Heart left ventricle (tissue), 16 donors: ENCODE measurements around the gene PRKAA1. TPM values are rescaled to one million over a fixed set of nuclear protein-coding genes. Genes with fewer than 3 reads are reported as not detected.
A peak's percentile ranks its signal among the peaks of the same experiment; 100 is the strongest.

ENCODE experiments used
- ATAC-seq, 4 donors: fragments of 200-7000 bp; cut with Tn5 transposase; one replicate each; pipeline ENCODE4 v1.9.1; 2020 to 2022; ENCODE audit warnings: moderate library complexity in 4 of 4, mild to moderate bottlenecking in 3 of 4, moderate number of reproducible peaks in 1 of 4
- DNase-seq, 5 donors: peaks; one replicate each; pipeline ENCODE4 v3.0.0-alpha.2; 2020
- H3K27ac ChIP-seq, 12 donors: fragments of 200-600 bp; sonication (generic) in 4 of 12; one replicate each; pipeline versions ENCODE4 v1.5.0 to v1.8.0; 2016 to 2022; ENCODE audit warnings: mild to moderate bottlenecking in 2 of 12
- H3K27me3 ChIP-seq, 9 donors: fragments of 200-600 bp; sonication (generic) in 2 of 9; one replicate each; pipeline versions ENCODE4 v1.5.1 to v1.8.0; 2016 to 2022; ENCODE audit warnings: mild to moderate bottlenecking in 3 of 9
- H3K36me3 ChIP-seq, 9 donors: fragments of 200-600 bp; sonication (generic) in 2 of 9; one replicate each; pipeline versions ENCODE4 v1.5.0 to v1.8.0; 2018 to 2022; ENCODE audit warnings: mild to moderate bottlenecking in 2 of 9
- H3K4me1 ChIP-seq, 12 donors: fragments of 200-600 bp; sonication (generic) in 4 of 12; one replicate each; pipeline versions ENCODE4 v1.5.0 to v1.8.0; 2016 to 2022; ENCODE audit warnings: mild to moderate bottlenecking in 3 of 12
- H3K4me3 ChIP-seq, 12 donors: fragments of 200-600 bp; sonication (generic) in 4 of 12; one replicate each; pipeline versions ENCODE4 v1.5.0 to v1.8.0; 2017 to 2022; ENCODE audit warnings: mild to moderate bottlenecking in 9 of 12, moderate library complexity in 4 of 12
- H3K9me3 ChIP-seq, 12 donors: fragments of 200-600 bp; sonication (generic) in 4 of 12; one replicate each; pipeline versions ENCODE4 v1.5.0 to v1.8.0; 2016 to 2022; ENCODE audit warnings: mild to moderate bottlenecking in 1 of 12
- CTCF ChIP-seq, 12 donors: fragments of 200-600 bp; sonication (generic) in 4 of 12; IDR thresholded peaks; one replicate each; pipeline versions ENCODE4 v1.5.0 to v1.8.0; 2018 to 2022; ENCODE audit warnings: antibody characterized with exemption in 12 of 12, mild to moderate bottlenecking in 5 of 12
- POLR2A ChIP-seq, 2 donors: fragments of 450-650 bp; IDR thresholded peaks; one replicate each; pipeline ENCODE4 v1.6.1; 2017; ENCODE audit warnings: antibody characterized with exemption in 2 of 2, mild to moderate bottlenecking in 2 of 2, moderate library complexity in 2 of 2
- WGBS, 4 donors: extraction: QIAGEN DNeasy Blood & Tissue Kit in 2 of 4; methylation state at CpG; one replicate each; pipeline versions ENCODE4 v1.1.5 to v1.1.7; 2013 to 2018; 5-methylcytosine and 5-hydroxymethylcytosine counted together
- intact Hi-C, 10 donors: fragments of 100-400 bp; cut with DNase I; formaldehyde crosslinking; loops; one replicate each; pipeline versions ENCODE4 v1.11.1 to v1.14.2; 2022
- long read RNA-seq, 3 donors: library from polyadenylated mRNA; unstranded; transcript quantifications; one replicate each; pipeline ENCODE4 v2.0.0, GENCODE V29; 2020 to 2021
- polyA plus RNA-seq, 2 donors: library from polyadenylated mRNA; stranded (reverse); fragments of 200-250 nt; gene quantifications; one replicate each; pipeline ENCODE4 v1.2.3, GENCODE V29; 2013
- total RNA-seq, 9 donors: library from RNA; depleted of rRNA in 2 of 9; stranded (reverse); fragments of >200 nt in 2 of 9; fragmentation: NEBNext Ultra II Directional in 3 of 9; extraction: Animal tissue kit (Norgen Biotek cat#: 25700) in 3 of 9; gene quantifications; one replicate each; pipeline versions ENCODE4 v1.1.0 to v1.2.4, GENCODE V29; 2016 to 2023
- donor health status: ischemic (EF 13 %, LVEDD 7.1; RV severe dilation, severe dysfunction).
- donor health status: healthy with polysubstance abuse.
- donor health status: DM: no; HTN: yes; CAD: no.
- donor health status: DM: no; HTN: no; CAD: no.
- donor health status: ischemic (EF 25% LVEDD 6.9; RV normal size, moderate dysfunction).
- donor health status: ischemic (EF 25% LVEDD 5.7; RV mildly dilated, moderate dysfunction).
- donor health status: healthy.
- donor health status: DM: yes; HTN: yes; CAD: no.
- donor health status: ischemic (EF 35%, LVEDD 5.7; RV mildly dilated, moderate dysfunction).
- donor health status: nonischemic (EF 11% LVEDD 7.7; RV severe dilation, severe dysfunction).
- donor health status: DM: yes; HTN: yes; CAD: no.
- donor health status: PGD.
- donor health status: ischemic (EF 29% LVEDD 5.4; RV normal size, mild dysfunction).
- donor health status: nonischemic (EF 23%, LVEDD 6.1; RV moderate dilation, normal function).

The PRKAA1 gene
- total RNA-seq, result 10 to 100 TPM; 36.4 to 53.3 (median 43.2) TPM
- 10 to 100 TPM; 13.5 to 18.8 TPM for polyA plus RNA-seq
- long read RNA-seq, donor 1, full-length matches to known transcripts, result 10 of 16 reads
- long read RNA-seq, donor 1, partial matches to known transcripts, result 2 of 16 reads
- long read RNA-seq, donor 1, other reads (novel, unspliced or antisense), result 4 of 16 reads
- long read RNA-seq, donor 2, full-length matches to known transcripts, result 18 of 27 reads
- long read RNA-seq, donor 2, partial matches to known transcripts, result 2 of 27 reads
- long read RNA-seq, donor 2, other reads (novel, unspliced or antisense), result 7 of 27 reads
- long read RNA-seq, donor 3, full-length matches to known transcripts, result 9 of 10 reads
- long read RNA-seq, donor 3, partial matches to known transcripts, result 0 of 10 reads
- long read RNA-seq, donor 3, other reads (novel, unspliced or antisense), result 1 of 10 reads

- Histone ChIP-seq H3K27ac (peak within 1 kb of the TSS; percentile 84 to 98 (median 92)), H3K9me3 (no peaks in the 10 kb centered on the region), H3K4me3 (peak within 1 kb of the TSS; percentile 74 to 99 (median 92)), H3K27me3 (no peaks in the 10 kb centered on the region), H3K4me1 (peaks cover 0 to 38% (median 23%) of the 10 kb centered on the region in 12 donors), H3K36me3 (no peaks in the 10 kb centered on the region)
- intact Hi-C loops, result loop anchor here in 3 of 10 donors (1.0 kb wide), 3 partner anchors 35 to 43 kb away; partner anchors contain the start of genes RPL37 (in 1 of the 3) and TTC33 (in 1 of the 3)
- peak; percentile 90 to 95 (median 92) for DNase-seq
- ATAC-seq, result peak; percentile 76 to 97 (median 94)
- TF ChIP-seq CTCF (IDR thresholded peaks at IDR 0.05) (peak; percentile 57 to 90 (median 78)), POLR2A (IDR thresholded peaks at IDR 0.05) (peak in 1 of 2 donors; percentile 27)
- 0 to 1% (median 1%) methylated on average over 21 to 70 of the region's 70 CpGs for WGBS, 4 donors
Observed at GRCh38 chr5:40798012-40798800, at the start of gene PRKAA1. PRKAA1 (minus strand) TSS chr5:40798374; CDS start chr5:40798189, 185 bp downstream.

GRCh38 chr5:40847525-40847924 is 49.4 kb upstream of the PRKAA1 start:
- 82 to 95% (median 93%) methylated on average over 1 of the region's 1 CpG for whole genome bisulfite sequencing, 4 donors

GRCh38 chr5:40846371-40846770 is 48.2 kb upstream of the PRKAA1 start:
- ATAC-seq, result no peak
- no peak for TF ChIP-seq POLR2A (IDR thresholded peaks at IDR 0.05)
- TF ChIP-seq CTCF (IDR thresholded peaks at IDR 0.05), result no peak
- 81 to 85% (median 83%) methylated on average over 2 of the region's 2 CpGs for WGBS, 4 donors
- no peaks in the 10 kb centered on the region for H3K9me3 ChIP-seq
- peaks cover 0 to 43% (median 2%) of the 10 kb centered on the region in 12 donors for H3K4me1 ChIP-seq
- H3K4me3 ChIP-seq, result no peak overlapping the region
- intact Hi-C loops, result no loop called here
- H3K27ac ChIP-seq, result no peak overlapping the region
- no peak for DNase-seq
- no peaks in the 10 kb centered on the region for H3K27me3 ChIP-seq
- peaks cover 0 to 28% (median 0%) of the 10 kb centered on the region in 9 donors for H3K36me3 ChIP-seq

More at GRCh38 chr5:40847525-40847924, 49.4 kb upstream of the PRKAA1 start:
- intact Hi-C loops, result no loop called here
- ATAC-seq (no peak), DNase-seq (no peak)
- TF ChIP-seq CTCF (IDR thresholded peaks at IDR 0.05) (no peak), POLR2A (IDR thresholded peaks at IDR 0.05) (no peak)
- Histone ChIP-seq H3K36me3 (peaks cover 0 to 34% (median 6%) of the 10 kb centered on the region in 9 donors), H3K9me3 (no peaks in the 10 kb centered on the region), H3K27ac (no peak overlapping the region), H3K27me3 (no peaks in the 10 kb centered on the region), H3K4me3 (no peak overlapping the region), H3K4me1 (peaks cover 0 to 38% (median 2%) of the 10 kb centered on the region in 12 donors)
